Measurements from ENCODE around the gene CPM.

The CPM gene

GRCh38 chr12:68954811-68955210, 21.8 kb upstream of the CPM start:
- FAIRE-seq = no peak

DNA sequence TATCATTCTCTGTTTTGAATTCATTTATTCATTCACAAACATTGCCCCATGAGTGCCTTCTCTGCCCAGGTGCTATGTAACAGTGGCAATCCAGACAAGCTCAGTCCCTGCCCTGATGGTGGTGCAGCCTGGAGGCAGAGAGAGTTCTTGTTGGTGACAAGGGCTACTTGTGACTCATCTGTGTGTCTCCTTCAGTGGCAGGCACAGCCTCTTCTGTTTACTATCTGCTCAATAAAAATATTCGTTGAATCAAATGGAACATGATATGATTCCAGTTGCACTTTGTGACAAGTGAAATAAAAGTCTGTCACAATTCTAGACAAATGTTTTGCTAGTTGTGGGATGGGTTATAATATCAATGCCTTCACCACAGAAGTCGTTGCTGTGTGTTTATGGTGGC, 20.6 kb upstream of the CPM start:
- FAIRE-seq = no peak

DNA sequence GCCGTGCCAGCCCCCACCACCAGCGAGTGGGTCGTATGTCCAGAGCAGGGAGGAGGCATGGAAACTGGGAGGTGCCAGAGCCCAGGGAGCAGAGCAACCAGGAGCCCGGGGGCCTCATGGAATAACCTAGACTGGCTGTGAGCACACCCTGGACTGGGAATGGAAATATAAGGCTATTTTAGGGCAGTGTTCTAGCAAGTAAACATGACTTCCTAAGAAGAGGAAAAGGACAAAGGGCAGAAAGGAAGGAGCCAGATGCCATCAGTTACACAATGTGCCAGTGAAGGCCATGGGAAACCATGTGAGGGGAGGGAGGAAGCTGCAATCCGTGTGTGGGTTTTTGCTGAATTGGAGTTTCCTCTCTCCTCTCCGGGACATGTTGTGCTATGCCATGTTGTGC, 18.7 kb upstream of the CPM start:
- no peak for FAIRE-seq

DNA sequence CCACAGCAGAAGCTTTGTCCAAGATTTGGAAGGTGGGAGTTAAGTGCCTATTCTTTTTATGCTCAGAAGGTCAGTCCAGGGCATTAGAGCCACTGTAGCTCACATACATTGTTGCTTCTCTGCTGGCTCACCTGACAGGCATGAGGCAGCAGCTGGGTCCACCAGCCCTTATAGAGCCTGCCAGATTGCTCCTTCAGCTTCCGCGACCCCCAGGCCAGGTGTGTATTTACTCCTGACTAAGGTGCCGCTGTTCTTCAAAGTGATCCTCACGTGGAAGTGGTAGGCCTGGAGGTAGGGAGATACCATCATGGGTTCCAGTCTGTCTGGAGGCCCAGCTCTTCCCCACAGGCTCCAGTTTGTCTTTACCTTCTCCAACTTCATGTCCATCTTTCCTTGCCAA, 17.5 kb upstream of the CPM start:
- no peak for FAIRE-seq

DNA sequence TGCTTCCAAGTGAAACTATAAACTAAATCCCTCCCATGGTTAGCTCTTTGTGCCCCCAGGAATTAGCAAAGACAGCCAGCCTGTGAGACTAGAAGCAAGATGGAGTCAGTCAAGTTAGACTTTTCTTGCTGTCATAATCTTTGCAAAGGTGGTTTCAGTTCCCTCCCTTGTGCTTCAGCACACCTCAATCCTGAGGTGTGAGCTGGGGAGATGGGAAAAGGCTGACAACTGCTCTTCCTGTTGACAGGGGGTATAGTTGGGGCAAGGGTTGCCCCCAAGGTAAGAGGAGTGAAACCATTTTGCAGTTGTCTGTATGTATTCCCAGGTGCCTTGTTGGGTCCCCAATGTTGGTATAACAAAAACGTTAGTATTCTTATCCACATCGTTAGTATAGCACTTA, 12.3 kb upstream of the CPM start:
- FAIRE-seq = no peak

- no peak for FAIRE-seq
Measured at GRCh38 chr12:68944296-68945076, 11.5 kb upstream of the CPM start.

- FAIRE-seq = no peak
Measured at GRCh38 chr12:68943848-68944247, 10.9 kb upstream of the CPM start.

DNA sequence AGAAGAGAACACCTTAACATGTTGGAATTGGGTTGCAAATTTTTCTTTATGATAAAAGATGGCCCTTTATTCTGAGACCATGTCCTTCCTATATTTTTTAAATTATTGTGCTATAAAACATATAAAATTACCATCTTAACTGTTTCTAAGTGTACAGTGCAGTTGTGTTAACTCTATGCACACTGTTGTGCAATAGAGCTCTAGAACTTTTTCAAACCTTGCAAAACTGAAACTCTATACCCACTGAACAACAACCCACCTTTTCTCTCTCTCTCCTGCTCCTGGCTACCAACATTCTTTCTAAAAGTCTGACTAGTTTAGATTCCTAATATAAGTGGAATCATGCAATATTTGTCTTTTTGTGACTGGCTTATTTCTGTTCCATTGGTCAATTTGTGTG, 7.8 kb upstream of the CPM start:
- FAIRE-seq = no peak

GRCh38 chr12:68939505-68939904, 6.5 kb upstream of the CPM start:
- no peak for FAIRE-seq

DNA sequence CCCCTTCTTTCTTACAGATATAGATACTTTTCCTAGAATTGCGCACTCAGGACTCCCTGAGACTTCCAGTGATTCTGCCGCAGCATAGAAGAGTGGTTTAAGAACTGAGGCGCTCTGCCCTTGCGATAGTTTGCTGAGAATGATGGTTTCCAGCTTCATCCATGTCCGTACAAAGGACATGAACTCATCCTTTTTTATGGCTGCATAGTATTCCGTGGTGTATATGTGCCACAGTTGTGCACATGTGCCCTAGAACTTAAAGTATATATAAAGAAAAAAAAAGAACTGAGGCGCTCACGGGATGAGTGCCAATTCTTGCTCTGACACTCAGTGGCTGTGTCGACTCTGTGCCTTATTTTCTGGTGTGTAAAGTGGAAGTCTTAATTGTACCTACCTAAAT, 1.4 kb upstream of the CPM start:
- no peak for FAIRE-seq

GRCh38 chr12:68932128-68932960, 627 bp downstream of the CPM start:
- FAIRE-seq = no peak

DNA sequence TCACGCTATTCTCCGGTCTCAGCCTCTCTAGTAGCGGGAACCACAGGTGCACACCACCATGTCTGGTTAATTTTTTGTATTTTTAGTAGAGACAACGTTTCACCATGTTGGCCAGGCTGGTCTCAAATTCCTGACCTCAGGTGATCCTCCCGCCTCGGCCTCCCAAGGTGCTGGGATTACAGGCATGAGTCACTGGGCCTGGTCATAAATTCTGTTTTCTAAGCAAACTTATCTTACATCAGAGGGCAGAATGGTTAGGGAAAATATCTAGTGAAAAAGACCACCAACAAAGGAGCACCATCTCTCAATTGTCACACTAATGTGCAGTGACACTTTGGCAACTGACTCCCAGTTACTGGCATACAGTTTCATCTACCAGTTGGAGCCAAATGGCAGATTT, 2.8 kb downstream of the CPM start:
- FAIRE-seq = no peak

DNA sequence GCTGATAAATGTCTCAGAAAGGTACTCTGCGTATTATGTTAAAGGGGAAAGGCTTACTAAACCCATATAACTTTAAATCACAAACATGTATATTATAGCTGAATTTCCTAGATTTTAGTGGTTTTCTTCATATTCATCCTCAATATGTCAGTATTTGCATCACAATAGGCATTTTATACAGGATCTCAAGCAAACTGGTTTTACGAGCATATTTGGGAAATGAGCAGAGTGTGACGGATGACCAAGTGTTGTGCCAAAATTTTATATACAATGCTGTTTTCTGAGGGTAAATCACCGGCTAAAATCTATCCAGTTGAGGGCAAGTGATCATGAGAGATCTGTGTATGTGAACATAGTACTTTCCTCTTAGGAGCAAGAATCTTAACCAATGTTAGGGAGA, 8.4 kb downstream of the CPM start:
- FAIRE-seq = no peak

GRCh38 chr12:68919581-68920239, 13.3 kb downstream of the CPM start:
- FAIRE-seq = no peak

DNA sequence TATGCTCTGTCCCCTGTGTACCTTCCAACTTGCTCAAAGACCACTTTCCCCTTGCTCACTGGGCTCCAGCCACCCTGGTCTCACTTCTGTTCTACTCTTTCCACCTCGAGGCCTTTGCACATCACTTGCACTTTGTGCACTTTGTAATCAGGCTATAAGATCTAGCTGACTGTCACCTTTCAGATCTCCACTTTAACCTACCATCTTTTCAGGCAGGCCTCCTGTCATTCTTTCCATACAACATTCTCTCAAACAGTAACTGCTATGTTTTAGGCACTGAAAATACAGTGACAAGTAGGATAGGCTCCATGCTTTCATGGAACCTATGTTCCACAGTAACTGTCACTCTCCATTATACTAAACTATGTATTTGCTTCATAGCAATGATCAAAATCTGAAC, 14.0 kb downstream of the CPM start:
- no peak for FAIRE-seq

- FAIRE-seq = no peak
Measured at GRCh38 chr12:68915055-68915454, 17.9 kb downstream of the CPM start.

DNA sequence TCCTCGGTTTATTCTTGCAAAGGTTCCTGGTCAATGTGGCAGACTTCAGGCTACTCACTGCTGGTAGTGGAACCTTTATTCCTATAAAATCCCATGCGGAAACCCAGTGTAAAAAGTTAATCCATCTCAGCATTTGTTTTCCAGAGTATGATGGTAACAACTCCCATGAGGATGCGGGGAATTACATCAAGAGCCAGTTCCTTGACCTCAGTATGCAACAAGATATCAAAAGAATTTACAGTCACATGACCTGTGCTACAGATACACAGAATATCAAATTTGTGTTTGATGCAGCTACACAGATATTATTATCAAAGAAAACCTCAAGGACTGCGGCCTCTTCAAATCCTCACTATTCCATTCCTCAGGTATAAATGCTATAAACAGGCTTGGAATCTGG, 19.3 kb downstream of the CPM start:
- FAIRE-seq = no peak

GRCh38 chr12:68912916-68913315, 20.1 kb downstream of the CPM start:
- FAIRE-seq = no peak

- FAIRE-seq = no peak
Measured at GRCh38 chr12:68911197-68911718, 21.7 kb downstream of the CPM start.

DNA sequence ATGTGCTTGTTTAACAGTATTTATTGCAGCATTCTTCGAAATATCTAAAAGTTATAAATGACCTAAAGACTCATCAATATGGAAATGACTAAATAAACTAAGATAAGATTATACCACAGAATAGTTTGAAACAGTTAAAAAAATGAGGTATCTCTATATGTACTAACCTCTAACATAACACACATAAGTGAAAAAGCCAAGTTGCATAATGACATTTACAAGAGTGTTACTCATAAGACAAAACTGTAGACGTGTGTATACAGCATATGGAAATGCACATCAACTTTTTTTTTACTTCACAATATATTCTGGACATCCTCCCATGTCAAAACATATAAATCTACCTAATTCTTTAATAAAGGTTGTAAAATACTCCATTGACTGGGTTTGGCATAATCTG, 22.8 kb downstream of the CPM start:
- no peak for FAIRE-seq

- FAIRE-seq = no peak
Measured at GRCh38 chr12:68908076-68908475, 24.9 kb downstream of the CPM start.

- no peak for FAIRE-seq
Measured at GRCh38 chr12:68905733-68906132, 27.2 kb downstream of the CPM start.

DNA sequence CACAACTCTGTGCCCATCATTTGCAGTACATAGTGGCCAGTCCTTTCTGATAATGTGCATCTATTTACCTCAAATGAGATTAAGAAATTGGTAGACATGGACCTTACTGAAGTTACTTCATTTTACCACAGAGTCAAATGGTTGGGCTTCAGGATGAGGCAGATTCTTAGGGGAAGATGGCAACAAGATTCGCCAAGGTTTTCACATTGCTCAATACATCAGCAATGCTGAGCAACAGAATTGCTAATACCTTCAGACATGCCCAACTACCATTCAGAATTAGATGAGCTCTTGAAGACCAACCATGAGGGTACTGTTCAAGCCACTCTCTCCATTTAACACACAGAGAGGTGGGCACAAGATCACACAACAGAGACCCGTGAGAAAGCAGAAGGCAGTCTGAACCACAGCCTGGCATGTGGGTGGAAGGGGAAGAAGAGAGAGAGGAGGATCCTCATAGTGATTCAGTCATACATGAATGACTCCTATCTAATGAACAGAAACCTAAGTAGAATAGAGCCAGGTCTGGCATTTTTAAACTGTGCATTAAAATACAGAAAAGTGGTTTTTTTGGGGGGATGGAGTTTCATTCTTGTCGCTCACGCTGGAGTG, 28.5 kb downstream of the CPM start:
- no peak for FAIRE-seq

Measured in islet of Langerhans (tissue), 1 donor.